Measurements from ENCODE around the gene SRGN.
"Not testable (repeated sequence)": the region's sequence is repeated elsewhere in the genome, so short reads cannot be mapped to it uniquely, and the experiment has no call there.

Gene SRGN

GRCh38 chr10:69125554-69125953 is 37.7 kb downstream of the SRGN start:
- no peak for FAIRE-seq

GRCh38 chr10:69130251-69130650 is 42.3 kb downstream of the SRGN start:
- FAIRE-seq = no peak
- DNase-seq (ENCODE audit: low spot score) = no peak

More at GRCh38 chr10:69125554-69125953, 37.7 kb downstream of the SRGN start:
- DNase-seq (ENCODE audit: low spot score) = no peak

GRCh38 chr10:69139961-69140360 is 52.1 kb downstream of the SRGN start:
- no peak for FAIRE-seq

GRCh38 chr10:69141304-69141703 is 53.4 kb downstream of the SRGN start:
- FAIRE-seq (no peak), DNase-seq (ENCODE audit: low spot score) (no peak)

More at GRCh38 chr10:69139961-69140360, 52.1 kb downstream of the SRGN start:
- DNase-seq (ENCODE audit: low spot score) = no peak

GRCh38 chr10:69142074-69142473 is 54.2 kb downstream of the SRGN start:
- not testable (repeated sequence) for DNase-seq (ENCODE audit: low spot score); FAIRE-seq

- FAIRE-seq (no peak), DNase-seq (ENCODE audit: low spot score) (no peak)
Observed at GRCh38 chr10:69142983-69143382, 55.1 kb downstream of the SRGN start.

- no peak for DNase-seq (ENCODE audit: low spot score)
- FAIRE-seq = no peak
Observed at GRCh38 chr10:69145329-69145728, 57.4 kb downstream of the SRGN start.

GRCh38 chr10:69145864-69146263 is 58.0 kb downstream of the SRGN start:
- FAIRE-seq (no peak), DNase-seq (ENCODE audit: low spot score) (no peak)

GRCh38 chr10:69146759-69147158 is 58.9 kb downstream of the SRGN start:
- no peak for FAIRE-seq
- DNase-seq (ENCODE audit: low spot score) = no peak

- DNase-seq (ENCODE audit: low spot score) (no peak), FAIRE-seq (no peak)
Observed at GRCh38 chr10:69151984-69152383, 64.1 kb downstream of the SRGN start.

- FAIRE-seq = no peak
Observed at GRCh38 chr10:69153227-69153626, 65.3 kb downstream of the SRGN start.

More at GRCh38 chr10:69153227-69153626, 65.3 kb downstream of the SRGN start:
- no peak for DNase-seq (ENCODE audit: low spot score)
